ENCODE data around the gene CNR1.
A peak's percentile ranks its signal among the peaks of the same experiment; 100 is the strongest.
"Not testable (repeated sequence)": the region's sequence is repeated elsewhere in the genome, so short reads cannot be mapped to it uniquely, and the experiment has no call there.

Gene CNR1

GRCh38 chr6:88165844-88166492 is at the start of gene CNR1:
Gene CNR1 (minus strand): TSS chr6:88166347. CDS start chr6:88145274, 21,073 bp downstream.
- no peak for DNase-seq (ENCODE audit: extremely low read depth, low read depth)
- TF ChIP-seq, protein P1, sequence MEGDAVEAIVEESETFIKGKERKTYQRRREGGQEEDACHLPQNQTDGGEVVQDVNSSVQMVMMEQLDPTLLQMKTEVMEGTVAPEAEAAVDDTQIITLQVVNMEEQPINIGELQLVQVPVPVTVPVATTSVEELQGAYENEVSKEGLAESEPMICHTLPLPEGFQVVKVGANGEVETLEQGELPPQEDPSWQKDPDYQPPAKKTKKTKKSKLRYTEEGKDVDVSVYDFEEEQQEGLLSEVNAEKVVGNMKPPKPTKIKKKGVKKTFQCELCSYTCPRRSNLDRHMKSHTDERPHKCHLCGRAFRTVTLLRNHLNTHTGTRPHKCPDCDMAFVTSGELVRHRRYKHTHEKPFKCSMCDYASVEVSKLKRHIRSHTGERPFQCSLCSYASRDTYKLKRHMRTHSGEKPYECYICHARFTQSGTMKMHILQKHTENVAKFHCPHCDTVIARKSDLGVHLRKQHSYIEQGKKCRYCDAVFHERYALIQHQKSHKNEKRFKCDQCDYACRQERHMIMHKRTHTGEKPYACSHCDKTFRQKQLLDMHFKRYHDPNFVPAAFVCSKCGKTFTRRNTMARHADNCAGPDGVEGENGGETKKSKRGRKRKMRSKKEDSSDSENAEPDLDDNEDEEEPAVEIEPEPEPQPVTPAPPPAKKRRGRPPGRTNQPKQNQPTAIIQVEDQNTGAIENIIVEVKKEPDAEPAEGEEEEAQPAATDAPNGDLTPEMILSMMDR (IDR thresholded peaks at IDR 0.05; ENCODE audit: low read depth, low read length, missing control alignments), result no peak
- H3K4me3 ChIP-seq (replicated peaks; ENCODE audit: low read depth, low read length), result peak within 1 kb of the TSS; percentile 12

DNA sequence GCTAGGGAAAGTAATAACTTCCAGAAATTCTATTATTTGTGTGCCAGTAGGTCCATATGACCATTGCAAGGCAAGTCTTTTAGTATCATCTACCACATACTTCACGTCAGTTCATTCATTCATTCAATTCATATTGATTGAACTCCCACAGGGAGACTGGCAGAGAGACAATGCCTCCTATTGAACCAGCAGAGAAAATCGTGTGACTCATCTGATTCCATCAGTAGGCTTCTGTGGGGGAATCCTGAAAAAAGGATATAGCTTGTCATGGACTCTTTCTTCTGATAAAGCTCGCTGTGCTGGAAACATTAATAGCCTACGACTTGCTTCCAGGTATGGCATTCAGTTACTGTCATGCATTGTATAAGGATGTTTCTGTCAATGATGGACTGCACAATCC is 45.3 kb upstream of the CNR1 start:
- TF ChIP-seq, protein P1 (IDR thresholded peaks at IDR 0.05; ENCODE audit: low read depth, low read length, missing control alignments), result no peak
- no peak for DNase-seq (ENCODE audit: extremely low read depth, low read depth)
- no peak overlapping the region for H3K4me3 ChIP-seq (replicated peaks; ENCODE audit: low read depth, low read length)

- no peak for DNase-seq (ENCODE audit: extremely low read depth, low read depth)
- TF ChIP-seq, protein P1 (IDR thresholded peaks at IDR 0.05; ENCODE audit: low read depth, low read length, missing control alignments), result no peak
Observed at GRCh38 chr6:88209301-88209700, 43.2 kb upstream of the CNR1 start.

DNA sequence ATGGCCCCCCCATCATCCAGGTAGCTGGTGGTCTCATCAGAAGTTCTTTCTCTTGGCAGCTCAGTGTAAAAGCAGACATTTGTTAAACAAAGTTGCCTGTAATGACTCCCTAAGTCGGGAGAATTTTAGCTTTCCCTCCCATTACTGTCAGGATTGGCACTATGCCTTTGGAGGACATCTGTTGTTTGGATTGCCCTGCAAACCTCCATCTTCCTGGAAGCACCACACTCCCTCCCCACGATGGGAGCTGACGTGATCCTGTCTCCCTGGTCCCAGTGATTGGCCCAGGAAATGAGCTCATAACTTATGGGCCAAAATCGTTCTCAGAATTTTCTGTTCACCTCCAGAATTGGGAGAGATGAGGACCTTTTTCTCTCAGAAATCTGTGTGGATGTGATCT is 42.6 kb upstream of the CNR1 start:
- H3K4me3 ChIP-seq (replicated peaks; ENCODE audit: low read depth, low read length), result no peak overlapping the region
- TF ChIP-seq, protein P1 (IDR thresholded peaks at IDR 0.05; ENCODE audit: low read depth, low read length, missing control alignments), result no peak
- no peak for DNase-seq (ENCODE audit: extremely low read depth, low read depth)

More at GRCh38 chr6:88209301-88209700, 43.2 kb upstream of the CNR1 start:
- no peak overlapping the region for H3K4me3 ChIP-seq (replicated peaks; ENCODE audit: low read depth, low read length)

GRCh38 chr6:88201734-88202133 is 35.6 kb upstream of the CNR1 start:
- not testable (repeated sequence) for DNase-seq (ENCODE audit: extremely low read depth, low read depth); H3K4me3 ChIP-seq (replicated peaks; ENCODE audit: low read depth, low read length)

- DNase-seq (ENCODE audit: extremely low read depth, low read depth), result no peak
- H3K4me3 ChIP-seq (replicated peaks; ENCODE audit: low read depth, low read length), result no peak overlapping the region
- TF ChIP-seq, protein P1 (IDR thresholded peaks at IDR 0.05; ENCODE audit: low read depth, low read length, missing control alignments), result no peak
Observed at GRCh38 chr6:88184921-88185320, 18.8 kb upstream of the CNR1 start.

GRCh38 chr6:88183471-88183870 is 17.3 kb upstream of the CNR1 start:
- TF ChIP-seq, protein P1 (IDR thresholded peaks at IDR 0.05; ENCODE audit: low read depth, low read length, missing control alignments), result no peak
- no peak for DNase-seq (ENCODE audit: extremely low read depth, low read depth)
- no peak overlapping the region for H3K4me3 ChIP-seq (replicated peaks; ENCODE audit: low read depth, low read length)
